H1 (cell line): ENCODE data around the gene TMEM204. TPM values are rescaled to one million over a fixed set of nuclear protein-coding genes. Genes with fewer than 3 reads are reported as not detected.

Source experiments
- CTCF ChIA-PET: fragments of 300-600 bp; sonication (Branson Sonifier 250); formaldehyde crosslinking; loops from one replicate; lab custom pipeline; 2021; ENCODE audit not compliant: partially characterized antibody; lab: Charles Lee
- POLR2A ChIA-PET: fragments of 300-600 bp; sonication (Branson Sonifier 250); formaldehyde crosslinking; loops from one replicate; lab custom pipeline; 2021; ENCODE audit warnings: inconsistent platforms; ENCODE audit not compliant: partially characterized antibody; lab: Charles Lee
- DNase-seq, 2 experiments: peaks; one replicate each; pipeline versions ENCODE4 v3.0.0 to v3.0.0-alpha.2; 2010 to 2022; ENCODE audit warnings: low spot score in 2 of 2, low read depth in 1 of 2, mixed read lengths in 1 of 2
- FAIRE-seq: peaks from 2 replicates; lab custom pipeline; 2011; peaks lifted over from hg19 to GRCh38; lab: Jason Lieb, UNC
- H2AFZ ChIP-seq: 2 replicates; pipeline ENCODE4 v1.8.1; 2012; ENCODE audit warnings: low read length, inconsistent platforms
- H2AK5ac ChIP-seq: 2 replicates; pipeline ENCODE4 v1.6.1; 2013; ENCODE audit warnings: low read depth, low read length
- H2BK120ac ChIP-seq: replicated peaks from 2 replicates; pipeline ENCODE3; 2013; ENCODE audit warnings: low read depth, low read length, inconsistent platforms
- H2BK12ac ChIP-seq: 2 replicates; pipeline ENCODE4 v1.6.1; 2013; ENCODE audit warnings: low read depth, low read length
- H2BK15ac ChIP-seq: 2 replicates; pipeline ENCODE4 v1.6.1; 2013; ENCODE audit warnings: low read length
- H2BK20ac ChIP-seq: 2 replicates; pipeline ENCODE4 v1.6.1; 2013; ENCODE audit warnings: low read length
- H2BK5ac ChIP-seq: 2 replicates; pipeline ENCODE4 v1.6.1; 2013; ENCODE audit warnings: low read depth, low read length
- H3K14ac ChIP-seq: 2 replicates; pipeline ENCODE4 v1.6.1; 2013; ENCODE audit warnings: inconsistent platforms; ENCODE audit not compliant: insufficient read length
- H3K18ac ChIP-seq: 2 replicates; pipeline ENCODE4 v1.6.1; 2013; ENCODE audit warnings: low read length; ENCODE audit errors: extremely low read depth
- H3K23ac ChIP-seq: 2 replicates; pipeline ENCODE4 v1.6.1; 2013; ENCODE audit warnings: inconsistent platforms; ENCODE audit not compliant: insufficient read length
- H3K23me2 ChIP-seq: 2 replicates; pipeline ENCODE4 v1.6.1; 2013; ENCODE audit warnings: low read depth, low read length
- H3K27ac ChIP-seq: 2 replicates; pipeline ENCODE4 v1.6.1; 2011; ENCODE audit warnings: low read depth, low read length, inconsistent platforms
- H3K27me3 ChIP-seq, 4 experiments: replicated peaks in 1 of 4; 1 replicate in 1 of 4; 2 replicates in 3 of 4; pipeline versions ENCODE4 v1.6.1 to v1.8.1; 2011 to 2013; ENCODE audit warnings: low read length in 3 of 4, mild to moderate bottlenecking in 3 of 4, inconsistent platforms in 2 of 4, mixed read lengths in 2 of 4, moderate library complexity in 1 of 4; ENCODE audit not compliant: control insufficient read depth in 3 of 4, insufficient read depth in 3 of 4; ENCODE audit errors: extremely low read depth in 1 of 4
- H3K36me3 ChIP-seq, 4 experiments: 2 replicates each; pipeline versions ENCODE4 v1.6.1 to v1.8.1; 2011 to 2013; ENCODE audit warnings: mild to moderate bottlenecking in 4 of 4, low read length in 3 of 4, moderate library complexity in 2 of 4, control low read depth in 1 of 4, inconsistent platforms in 1 of 4; ENCODE audit not compliant: insufficient read depth in 4 of 4, control insufficient read depth in 2 of 4
- H3K4ac ChIP-seq: replicated peaks from 2 replicates; pipeline ENCODE3; 2013; ENCODE audit warnings: low read length, low read depth, mixed read lengths, inconsistent platforms; ENCODE audit not compliant: insufficient read length
- H3K4me1 ChIP-seq, 4 experiments: replicated peaks in 1 of 4; 1 replicate in 1 of 4; 2 replicates in 3 of 4; pipeline versions ENCODE4 v1.6.1 to v1.8.1; 2011 to 2013; ENCODE audit warnings: low read length in 3 of 4, inconsistent platforms in 2 of 4, mixed read lengths in 1 of 4; ENCODE audit not compliant: insufficient read depth in 4 of 4, control insufficient read depth in 3 of 4
- H3K4me2 ChIP-seq, 2 experiments: 2 replicates each; pipeline versions ENCODE4 v1.6.1 to v1.8.1; 2011 to 2013; ENCODE audit warnings: low read depth in 2 of 2, low read length in 2 of 2, control low read depth in 1 of 2, inconsistent platforms in 1 of 2, mild to moderate bottlenecking in 1 of 2; ENCODE audit not compliant: insufficient read depth in 1 of 2
- H3K4me3 ChIP-seq, 4 experiments: fragments of 200-600, 300-600 bp in 1 of 4; sonication (generic), shearing (Covaris generic), sonication (Bioruptor Twin) in 1 of 4; 2 replicates each; pipeline versions ENCODE4 v1.5.1 to v1.8.1; 2011 to 2016; ENCODE audit warnings: low read length in 4 of 4, low read depth in 3 of 4, control low read depth in 2 of 4, inconsistent platforms in 2 of 4, mild to moderate bottlenecking in 2 of 4, mixed read lengths in 1 of 4, moderate library complexity in 1 of 4; ENCODE audit not compliant: insufficient read depth in 2 of 4; ENCODE audit errors: extremely low read depth in 1 of 4
- H3K56ac ChIP-seq: replicated peaks from 2 replicates; pipeline ENCODE3; 2013; ENCODE audit warnings: low read depth, mild to moderate bottlenecking, mixed read lengths, low read length, inconsistent platforms; ENCODE audit not compliant: insufficient read length
- H3K79me1 ChIP-seq: 2 replicates; pipeline ENCODE4 v1.6.1; 2013; ENCODE audit warnings: low read depth, low read length, control low read depth
- H3K79me2 ChIP-seq, 2 experiments: 2 replicates each; pipeline versions ENCODE4 v1.6.1 to v1.8.1; 2012 to 2013; ENCODE audit warnings: low read length in 2 of 2, mild to moderate bottlenecking in 2 of 2, inconsistent platforms in 1 of 2; ENCODE audit not compliant: insufficient read depth in 2 of 2, control insufficient read depth in 1 of 2
- H3K9ac ChIP-seq, 4 experiments: replicated peaks in 1 of 4; 1 replicate in 1 of 4; 2 replicates in 3 of 4; pipeline versions ENCODE4 v1.6.1 to v1.8.1; 2011 to 2013; ENCODE audit warnings: low read depth in 3 of 4, low read length in 3 of 4, control low read depth in 2 of 4, mild to moderate bottlenecking in 2 of 4, moderate library complexity in 2 of 4, inconsistent platforms in 1 of 4; ENCODE audit errors: extremely low read depth in 1 of 4
- H3K9me3 ChIP-seq, 2 experiments: 2 replicates each; pipeline versions ENCODE4 v1.6.1 to v1.8.1; 2012 to 2013; ENCODE audit warnings: mild to moderate bottlenecking in 2 of 2, moderate library complexity in 2 of 2, control low read depth in 1 of 2, inconsistent platforms in 1 of 2, low read depth in 1 of 2, low read length in 1 of 2, mixed read lengths in 1 of 2; ENCODE audit not compliant: insufficient read depth in 2 of 2
- H4K20me1 ChIP-seq, 2 experiments: replicated peaks in 1 of 2; 2 replicates each; pipeline versions ENCODE3 to v1.8.1; 2011 to 2013; ENCODE audit warnings: inconsistent platforms in 2 of 2, low read length in 2 of 2, mild to moderate bottlenecking in 1 of 2; ENCODE audit not compliant: insufficient read depth in 2 of 2, control insufficient read depth in 1 of 2
- H4K5ac ChIP-seq: 2 replicates; pipeline ENCODE4 v1.6.1; 2013; ENCODE audit warnings: low read length, low read depth, mixed read lengths, inconsistent platforms; ENCODE audit not compliant: insufficient read length
- H4K8ac ChIP-seq: 2 replicates; pipeline ENCODE4 v1.8.0; 2013; ENCODE audit warnings: mild to moderate bottlenecking, moderate library complexity, low read length, inconsistent platforms; ENCODE audit not compliant: insufficient read depth; ENCODE audit errors: extremely low read depth
- H4K91ac ChIP-seq: replicated peaks from 2 replicates; pipeline ENCODE3; 2013; ENCODE audit warnings: low read length, mixed read lengths, inconsistent platforms; ENCODE audit not compliant: insufficient read length
- BRCA1 ChIP-seq: IDR thresholded peaks from 2 replicates; pipeline ENCODE4 v1.6.1; 2012; ENCODE audit warnings: low read depth, low read length, improper control_type of control experiment
- CREB1 ChIP-seq: IDR thresholded peaks from 2 replicates; pipeline ENCODE4 v1.6.1; 2012; ENCODE audit warnings: inconsistent platforms
- GTF2F1 ChIP-seq: IDR thresholded peaks from 2 replicates; pipeline ENCODE4 v1.6.1; 2012; ENCODE audit warnings: low read depth, low read length, improper control_type of control experiment, borderline replicate concordance
- JUND ChIP-seq: IDR thresholded peaks from 2 replicates; pipeline ENCODE4 v1.6.1; 2011; ENCODE audit warnings: mild to moderate bottlenecking, improper control_type of control experiment, low read length
- KDM4A ChIP-seq: IDR thresholded peaks from one replicate; pipeline ENCODE4 v1.7.1; 2012; ENCODE audit warnings: low read depth, mild to moderate bottlenecking, moderate library complexity, low read length, inconsistent platforms; ENCODE audit not compliant: severe bottlenecking
- KDM5A ChIP-seq: fragments of 200-600 bp; IDR thresholded peaks from 2 replicates; pipeline ENCODE4 v1.7.1; 2012; ENCODE audit warnings: mild to moderate bottlenecking, low read length, inconsistent platforms, mixed read lengths
- PHF8 ChIP-seq: fragments of 200-600 bp; sonication (generic); conservative IDR thresholded peaks from 2 replicates; pipeline ENCODE4 v1.7.1; 2012; ENCODE audit warnings: low read depth, mild to moderate bottlenecking, inconsistent platforms, low read length, moderate library complexity
- SIRT6 ChIP-seq: IDR thresholded peaks from one replicate; pipeline ENCODE4 v1.7.1; 2012; ENCODE audit warnings: low read length, inconsistent platforms
- SP4 ChIP-seq: IDR thresholded peaks from 2 replicates; pipeline ENCODE4 v1.6.1; 2012; ENCODE audit warnings: low read length, inconsistent platforms
- WGBS, 2 experiments: shearing (Covaris generic) in 1 of 2; methylation state at CpG; one replicate each; pipeline versions ENCODE4 v1.1.6 to v1.1.7; 2013 to 2015; ENCODE audit warnings: low lambda C conversion rate in 2 of 2, mixed read lengths in 2 of 2, inconsistent platforms in 1 of 2, low coverage in 1 of 2, missing lambda C conversion rate in 1 of 2; ENCODE audit not compliant: insufficient replicate concordance in 2 of 2, insufficient coverage in 1 of 2, insufficient read length in 1 of 2; ENCODE audit errors: extremely low coverage in 1 of 2, missing lambda C conversion rate in 1 of 2; 5-methylcytosine and 5-hydroxymethylcytosine counted together
- polyA plus RNA-seq, 7 experiments: library from polyadenylated mRNA; depleted of rRNA in 3 of 7; stranded (reverse) in 5 of 7; unstranded in 2 of 7; fragments of >200 nt in 5 of 7; fragments of 200-250 nt in 2 of 7; gene quantifications; 1 replicate in 5 of 7; 2 replicates in 1 of 7; 4 replicates in 1 of 7; pipeline versions ENCODE4 v1.2.1 to v1.2.3, GENCODE V29; 2011 to 2013; ENCODE audit warnings: missing spikeins in 2 of 7, mixed read lengths in 2 of 7
- total RNA-seq: library from RNA; stranded (reverse); fragmentation: NEBNext Ultra II Directional; extraction: Animal tissue kit (Norgen Biotek cat#: 25700); gene quantifications from 2 replicates; pipeline ENCODE4 v1.2.1, GENCODE V29; 2021
- TF ChIP-seq, protein P1 (sequence below): IDR thresholded peaks from 2 replicates; pipeline ENCODE4 v1.6.1; 2011; ENCODE audit warnings: low read length, improper control_type of control experiment
- TF ChIP-seq, protein P2 (sequence below): IDR thresholded peaks from 2 replicates; pipeline ENCODE4 v1.6.1; 2011; ENCODE audit warnings: low read depth, mild to moderate bottlenecking, low read length; ENCODE audit not compliant: insufficient read depth

TMEM204 gene
- total and polyA plus RNA-seq, 2 of the 8 experiments (the other 6 are each of a cell fraction or from before 2014, with no cell fraction given), result not detected

DNA sequence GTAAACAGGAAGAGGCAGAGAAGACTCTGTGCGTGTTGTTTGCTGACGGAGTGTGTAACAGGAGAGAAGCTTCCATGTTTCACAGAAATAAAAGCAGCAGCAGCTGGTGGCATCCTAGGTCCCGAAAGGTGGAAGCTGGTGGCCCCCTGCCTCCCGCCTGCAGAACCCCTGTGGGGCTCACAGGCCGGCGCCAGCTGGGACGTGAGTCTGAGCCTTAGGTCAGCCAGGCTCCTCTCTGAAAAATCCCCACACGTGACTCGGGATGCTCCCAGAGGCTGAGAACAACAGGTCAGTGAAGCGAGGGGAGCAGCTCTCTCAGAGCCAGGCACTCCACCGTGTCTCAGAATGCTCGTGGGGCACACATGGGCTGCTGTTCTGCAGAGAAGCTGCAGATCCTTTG lies 27.4 kb downstream of the TMEM204 start:
- Histone ChIP-seq H4K91ac (no peak overlapping the region), H3K56ac (no peak overlapping the region), H3K23ac (no peak overlapping the region), H2BK15ac (no peak overlapping the region), H2BK5ac (no peak overlapping the region), H2AK5ac (no peak overlapping the region), H3K23me2 (no peaks in the 10 kb centered on the region), H3K36me3 (peaks cover 2 to 15% (median 9%) of the 10 kb centered on the region in 4 experiments; a peak in 5 of 8 replicates), H3K18ac (no peak overlapping the region), H3K27me3 (no peaks in the 10 kb centered on the region), H3K79me1 (no peaks in the 10 kb centered on the region; the same call in 1 of the 2 replicates), H3K27ac (no peak overlapping the region), H4K20me1 (peaks cover 0 to 2% of the 10 kb centered on the region in 2 experiments), H3K4me2 (no peak overlapping the region), H3K14ac (no peak overlapping the region), H3K9me3 (no peaks in the 10 kb centered on the region), H3K4me3 (no peak overlapping the region), H2BK12ac (no peak overlapping the region), H3K4me1 (peaks cover 0 to 3% (median 0%) of the 10 kb centered on the region in 4 experiments; a peak in 1 of 7 replicates), H2AFZ (no peak overlapping the region), H3K4ac (no peak overlapping the region), H3K9ac (no peak overlapping the region), H2BK20ac (no peak overlapping the region), H4K8ac (no peak overlapping the region), H2BK120ac (no peak overlapping the region), H3K79me2 (no peaks in the 10 kb centered on the region), H4K5ac (no peak overlapping the region)
- WGBS, 2 experiments, result 88% methylated on average over 12 of the region's 12 CpGs; no CpG with 5 or more reads in 1 of the 2 experiments
- no peak for DNase-seq
- TF ChIP-seq GTF2F1 (no peak), KDM5A (no peak), BRCA1 (no peak), PHF8 (no peak), SP4 (no peak), KDM4A (no peak), CREB1 (no peak), SIRT6 (no peak), JUND (no peak)
- TF ChIP-seq, protein P1, sequence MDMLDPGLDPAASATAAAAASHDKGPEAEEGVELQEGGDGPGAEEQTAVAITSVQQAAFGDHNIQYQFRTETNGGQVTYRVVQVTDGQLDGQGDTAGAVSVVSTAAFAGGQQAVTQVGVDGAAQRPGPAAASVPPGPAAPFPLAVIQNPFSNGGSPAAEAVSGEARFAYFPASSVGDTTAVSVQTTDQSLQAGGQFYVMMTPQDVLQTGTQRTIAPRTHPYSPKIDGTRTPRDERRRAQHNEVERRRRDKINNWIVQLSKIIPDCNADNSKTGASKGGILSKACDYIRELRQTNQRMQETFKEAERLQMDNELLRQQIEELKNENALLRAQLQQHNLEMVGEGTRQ, result no peak
- TF ChIP-seq, protein P2, sequence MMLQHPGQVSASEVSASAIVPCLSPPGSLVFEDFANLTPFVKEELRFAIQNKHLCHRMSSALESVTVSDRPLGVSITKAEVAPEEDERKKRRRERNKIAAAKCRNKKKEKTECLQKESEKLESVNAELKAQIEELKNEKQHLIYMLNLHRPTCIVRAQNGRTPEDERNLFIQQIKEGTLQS, result no peak
- ChIA-PET POLR2A (no interaction called here), CTCF (interaction anchor here (0.6 to 1.2 kb wide), 3 partner anchors 11 to 701 kb away, joined by 3 read pairs; no protein-coding TSS in a partner anchor)
- FAIRE-seq, result no peak
